Transverse colon (tissue), 3 donors: Measurements from ENCODE around the gene HSD11B1.

ENCODE experiments used
- EP300 ChIP-seq: sonication (generic); formaldehyde crosslinking; IDR thresholded peaks from one replicate; pipeline ENCODE4 v1.6.1; 2017; ENCODE audit warnings: antibody characterized with exemption, low read depth
- POLR2A ChIP-seq: fragments of 450-650 bp; IDR thresholded peaks from one replicate; pipeline ENCODE4 v1.6.1; 2016; ENCODE audit warnings: antibody characterized with exemption, mild to moderate bottlenecking, moderate library complexity
- POLR2AphosphoS5 ChIP-seq, 3 donors: sonication (generic); formaldehyde crosslinking; IDR thresholded peaks; one replicate each; pipeline ENCODE4 v1.6.1; 2016; ENCODE audit warnings: antibody characterized with exemption in 3 of 3

DNA sequence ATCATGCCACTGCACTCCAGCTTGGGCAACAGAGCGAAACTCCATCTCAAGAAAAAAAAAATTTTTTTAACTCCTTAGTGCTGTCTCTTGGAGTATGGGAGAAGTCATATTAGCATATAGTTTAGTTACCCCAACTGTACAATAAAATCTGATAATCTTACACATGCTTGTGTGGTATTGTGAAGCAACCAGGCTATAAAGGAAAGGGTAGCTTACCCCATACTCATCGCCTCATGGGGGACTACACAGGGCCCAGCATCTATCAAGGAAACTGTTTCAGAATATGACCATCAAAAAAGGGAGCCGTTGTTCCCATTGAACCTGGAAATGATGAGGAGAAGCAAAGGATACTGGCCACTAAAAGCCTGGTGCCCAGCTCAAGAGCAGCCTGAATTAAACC lies 48.2 kb downstream of the HSD11B1 start:
- TF ChIP-seq POLR2AphosphoS5 (IDR thresholded peaks at IDR 0.05) (no peak), POLR2A (no peak), EP300 (no peak)
